Right atrium auricular region (tissue), 2 donors: Measurements from ENCODE around the gene UNC119. TPM values are rescaled to one million over a fixed set of nuclear protein-coding genes. Genes with fewer than 3 reads are reported as not detected.

Experiments used
- DNase-seq: peaks from one replicate; pipeline ENCODE4 v3.0.0-alpha.2; 2019; ENCODE audit warnings: low spot score
- H3K27ac ChIP-seq, 2 donors: fragments of 200-600 bp; sonication (generic); 1 replicate in 1 of 2; 2 replicates in 1 of 2; pipeline ENCODE4 v1.5.1; 2016 to 2019
- H3K27me3 ChIP-seq, 2 donors: fragments of 200-600 bp; sonication (generic); one replicate each; pipeline versions ENCODE4 v1.5.1 to v1.6.0; 2017 to 2019
- H3K36me3 ChIP-seq: fragments of 200-600 bp; sonication (generic); one replicate; pipeline ENCODE4 v1.5.1; 2016
- H3K4me1 ChIP-seq, 2 donors: fragments of 200-600 bp; sonication (generic); one replicate each; pipeline versions ENCODE4 v1.5.1 to v1.6.0; 2017 to 2019
- H3K4me3 ChIP-seq, 2 donors: fragments of 200-600 bp; sonication (generic); 1 replicate in 1 of 2; 2 replicates in 1 of 2; pipeline ENCODE4 v1.5.1; 2017 to 2019; ENCODE audit warnings: mild to moderate bottlenecking in 1 of 2, moderate library complexity in 1 of 2
- H3K9me3 ChIP-seq, 2 donors: fragments of 200-600 bp; sonication (generic); one replicate each; pipeline ENCODE4 v1.5.1; 2019
- CTCF ChIP-seq, 2 donors: fragments of 200-600 bp; sonication (generic); IDR thresholded peaks; one replicate each; pipeline ENCODE4 v1.5.1; 2019; ENCODE audit warnings: antibody characterized with exemption in 2 of 2
- total RNA-seq, 2 donors: library from RNA; depleted of rRNA; stranded (reverse); fragments of >200 nt; gene quantifications; one replicate each; pipeline ENCODE4 v1.1.0, GENCODE V29; 2016

The UNC119 gene
- total RNA-seq, 2 donors from 2014 or later: 19.6 to 30.3 TPM

GRCh38 chr17:28597606-28598383, 45.4 kb upstream of the UNC119 start:
- H3K36me3 ChIP-seq: no peaks in the 10 kb centered on the region
- H3K4me1 ChIP-seq: peaks cover 0 to 17% of the 10 kb centered on the region in 2 donors
- H3K27me3 ChIP-seq: no peaks in the 10 kb centered on the region
- no peaks in the 10 kb centered on the region for H3K9me3 ChIP-seq
- peak overlapping the region in 1 of 2 donors; percentile 96 for H3K27ac ChIP-seq
- TF ChIP-seq CTCF (IDR thresholded peaks at IDR 0.05): no peak
- DNase-seq: no peak
- H3K4me3 ChIP-seq: peak overlapping the region in 1 of 2 donors; percentile 70

GRCh38 chr17:28592260-28592659, 39.8 kb upstream of the UNC119 start:
- no peak for DNase-seq
- Histone ChIP-seq H3K36me3 (no peaks in the 10 kb centered on the region), H3K27me3 (no peaks in the 10 kb centered on the region), H3K9me3 (no peaks in the 10 kb centered on the region), H3K4me1 (no peaks in the 10 kb centered on the region), H3K27ac (no peak overlapping the region), H3K4me3 (no peak overlapping the region)
- TF ChIP-seq CTCF (IDR thresholded peaks at IDR 0.05): no peak

GRCh38 chr17:28585851-28586250, 33.4 kb upstream of the UNC119 start:
- DNase-seq: no peak

GRCh38 chr17:28584434-28584833, 32.0 kb upstream of the UNC119 start:
- Histone ChIP-seq H3K27me3 (no peaks in the 10 kb centered on the region), H3K4me3 (no peak overlapping the region), H3K4me1 (no peaks in the 10 kb centered on the region), H3K36me3 (no peaks in the 10 kb centered on the region), H3K27ac (no peak overlapping the region), H3K9me3 (no peaks in the 10 kb centered on the region)
- no peak for DNase-seq
- TF ChIP-seq CTCF (IDR thresholded peaks at IDR 0.05): no peak

More at GRCh38 chr17:28585851-28586250, 33.4 kb upstream of the UNC119 start:
- no peak overlapping the region for H3K27ac ChIP-seq
- no peaks in the 10 kb centered on the region for H3K4me1 ChIP-seq
- H3K9me3 ChIP-seq: no peaks in the 10 kb centered on the region
- no peak overlapping the region for H3K4me3 ChIP-seq
- no peaks in the 10 kb centered on the region for H3K27me3 ChIP-seq
- no peaks in the 10 kb centered on the region for H3K36me3 ChIP-seq
- no peak for TF ChIP-seq CTCF (IDR thresholded peaks at IDR 0.05)

GRCh38 chr17:28582513-28582912, 30.1 kb upstream of the UNC119 start:
- no peaks in the 10 kb centered on the region for H3K27me3 ChIP-seq
- no peak for TF ChIP-seq CTCF (IDR thresholded peaks at IDR 0.05)
- H3K4me1 ChIP-seq: no peaks in the 10 kb centered on the region
- no peaks in the 10 kb centered on the region for H3K9me3 ChIP-seq
- no peak overlapping the region for H3K4me3 ChIP-seq
- no peak for DNase-seq
- H3K27ac ChIP-seq: no peak overlapping the region
- no peaks in the 10 kb centered on the region for H3K36me3 ChIP-seq

GRCh38 chr17:28580959-28581358, 28.5 kb upstream of the UNC119 start:
- H3K4me3 ChIP-seq: no peak overlapping the region
- no peaks in the 10 kb centered on the region for H3K27me3 ChIP-seq
- H3K27ac ChIP-seq: no peak overlapping the region
- no peaks in the 10 kb centered on the region for H3K9me3 ChIP-seq
- no peaks in the 10 kb centered on the region for H3K36me3 ChIP-seq
- DNase-seq: no peak
- no peak for TF ChIP-seq CTCF (IDR thresholded peaks at IDR 0.05)
- H3K4me1 ChIP-seq: peaks cover 0 to 7% of the 10 kb centered on the region in 2 donors
